Keratinocyte (primary cell): Measurements from ENCODE around the gene USP17L15. TPM values are rescaled to one million over a fixed set of nuclear protein-coding genes. Genes with fewer than 3 reads are reported as not detected.
"Not testable (repeated sequence)": the region's sequence is repeated elsewhere in the genome, so short reads cannot be mapped to it uniquely, and the experiment has no call there.

Experiments
- DNase-seq: peaks from one replicate; pipeline ENCODE4 v3.0.0-alpha.2; 2011; ENCODE audit warnings: low read depth, missing footprints, low spot score
- FAIRE-seq: peaks from 2 replicates; lab custom pipeline; 2011; peaks lifted over from hg19 to GRCh38; lab: Jason Lieb, UNC
- H2AFZ ChIP-seq: 2 replicates; pipeline ENCODE4 v1.6.0; 2012; ENCODE audit warnings: low read length, control low read depth, inconsistent platforms; ENCODE audit not compliant: control insufficient read depth
- H3K27ac ChIP-seq: 2 replicates; pipeline ENCODE4 v1.5.1; 2011; ENCODE audit warnings: low read length; ENCODE audit not compliant: control insufficient read depth, insufficient read depth
- H3K27me3 ChIP-seq: 3 replicates; pipeline ENCODE4 v1.6.0; 2011; ENCODE audit warnings: low read length; ENCODE audit not compliant: control insufficient read depth, insufficient read depth; ENCODE audit errors: extremely low read depth
- H3K36me3 ChIP-seq, 2 experiments: 2 replicates in 1 of 2; 3 replicates in 1 of 2; pipeline ENCODE4 v1.5.1; 2011; ENCODE audit warnings: low read length in 2 of 2, mild to moderate bottlenecking in 1 of 2; ENCODE audit not compliant: control insufficient read depth in 2 of 2, insufficient read depth in 2 of 2; ENCODE audit errors: extremely low read depth in 1 of 2
- H3K4me1 ChIP-seq: 3 replicates; pipeline ENCODE4 v1.5.1; 2011; ENCODE audit warnings: low read length; ENCODE audit not compliant: control insufficient read depth, insufficient read depth; ENCODE audit errors: extremely low read depth
- H3K4me2 ChIP-seq: 3 replicates; pipeline ENCODE4 v1.6.0; 2011; ENCODE audit warnings: low read depth, low read length; ENCODE audit not compliant: control insufficient read depth, insufficient read depth; ENCODE audit errors: extremely low read depth
- H3K4me3 ChIP-seq, 3 experiments: fragments of 200-600 bp in 1 of 3; sonication (generic) in 1 of 3; 2 replicates in 2 of 3; 3 replicates in 1 of 3; pipeline ENCODE4 v1.5.1; 2011 to 2016; ENCODE audit warnings: low read length in 3 of 3, mild to moderate bottlenecking in 3 of 3, control low read depth in 2 of 3, inconsistent platforms in 1 of 3, low read depth in 1 of 3, mixed read lengths in 1 of 3, mixed run types in 1 of 3, moderate library complexity in 1 of 3; ENCODE audit not compliant: control insufficient read depth in 2 of 3, insufficient read depth in 2 of 3; ENCODE audit errors: extremely low read depth in 1 of 3
- H3K79me2 ChIP-seq: 2 replicates; pipeline ENCODE4 v1.6.0; 2012; ENCODE audit warnings: low read length; ENCODE audit not compliant: control insufficient read depth, insufficient read depth
- H3K9ac ChIP-seq: 3 replicates; pipeline ENCODE4 v1.6.0; 2011; ENCODE audit warnings: low read length; ENCODE audit not compliant: control insufficient read depth, insufficient read depth; ENCODE audit errors: extremely low read depth
- H3K9me1 ChIP-seq: 3 replicates; pipeline ENCODE4 v1.6.0; 2011; ENCODE audit warnings: low read length; ENCODE audit not compliant: control insufficient read depth, insufficient read depth; ENCODE audit errors: extremely low read depth
- H3K9me3 ChIP-seq: 2 replicates; pipeline ENCODE4 v1.5.1; 2012; ENCODE audit warnings: low read depth, low read length; ENCODE audit not compliant: control insufficient read depth
- H4K20me1 ChIP-seq: 3 replicates; pipeline ENCODE4 v1.6.0; 2011; ENCODE audit warnings: low read length; ENCODE audit not compliant: control insufficient read depth, insufficient read depth; ENCODE audit errors: extremely low read depth
- dilution Hi-C: fragments of 300-500 bp; cut with MboI; formaldehyde crosslinking; loops from one replicate; pipeline ENCODE4 v1.7.0; 2020; ENCODE audit warnings: low sequenced_read_pairs; ENCODE audit not compliant: extremely low pct_ligation_motif_present
- polyA plus RNA-seq, 5 experiments: library from polyadenylated mRNA; depleted of rRNA in 3 of 5; stranded (reverse) in 3 of 5; stranded (forward) in 1 of 5; unstranded in 1 of 5; fragments of >200 nt; gene quantifications; 1 replicate in 1 of 5; 2 replicates in 3 of 5; 3 replicates in 1 of 5; pipeline versions ENCODE4 v1.2.1 to v1.2.3, GENCODE V29; 2011 to 2012; ENCODE audit warnings: missing spikeins in 2 of 5, low read depth in 1 of 5, low replicate concordance in 1 of 5

USP17L15 gene
- polyA plus RNA-seq, 1 donor (not counting 4 experiments of a cell fraction or from before 2014, with no cell fraction given) = not detected

GRCh38 chr4:9271719-9272118 is 37.5 kb downstream of the USP17L15 start:
- dilution Hi-C loops, H3K4me1 ChIP-seq, H3K36me3 ChIP-seq, H3K27ac ChIP-seq, H3K27me3 ChIP-seq, H3K4me3 ChIP-seq, H2AFZ ChIP-seq, H3K9ac ChIP-seq, H3K79me2 ChIP-seq, H3K9me3 ChIP-seq, H4K20me1 ChIP-seq, DNase-seq, FAIRE-seq, H3K9me1 ChIP-seq, H3K4me2 ChIP-seq: not testable (repeated sequence)

Other genes with a start within 250 kb of the USP17L15 start
- not detected in 3 replicates for gene FAM90A26, start 64.0 kb upstream of the USP17L15 start, polyA plus RNA-seq
- gene USP17L10, start 23.7 kb upstream of the USP17L15 start, polyA plus RNA-seq = not detected in 3 replicates
- not detected in 3 replicates for gene USP17L11, start 19.0 kb upstream of the USP17L15 start, polyA plus RNA-seq
- not detected in 3 replicates for gene USP17L12, start 14.2 kb upstream of the USP17L15 start, polyA plus RNA-seq
- not detected in 3 replicates for gene USP17L13, start 9.5 kb upstream of the USP17L15 start, polyA plus RNA-seq
- not detected in 3 replicates for gene USP17L17, start 9.5 kb downstream of the USP17L15 start, polyA plus RNA-seq
- not detected in 3 replicates for gene USP17L18, start 14.2 kb downstream of the USP17L15 start, polyA plus RNA-seq
- not detected in 3 replicates for gene USP17L19, start 19.0 kb downstream of the USP17L15 start, polyA plus RNA-seq
- gene USP17L20, start 23.7 kb downstream of the USP17L15 start, polyA plus RNA-seq = not detected in 3 replicates
- not detected in 3 replicates for gene USP17L21, start 28.5 kb downstream of the USP17L15 start, polyA plus RNA-seq
- not detected in 3 replicates for gene USP17L22, start 33.2 kb downstream of the USP17L15 start, polyA plus RNA-seq
- not detected in 3 replicates for gene USP17L24, start 90.8 kb downstream of the USP17L15 start, polyA plus RNA-seq
- not detected in 3 replicates for gene USP17L25, start 95.5 kb downstream of the USP17L15 start, polyA plus RNA-seq
- not detected in 3 replicates for gene USP17L26, start 100.3 kb downstream of the USP17L15 start, polyA plus RNA-seq
- not detected in 3 replicates for gene USP17L5, start 105.0 kb downstream of the USP17L15 start, polyA plus RNA-seq
- gene USP17L27, start 109.8 kb downstream of the USP17L15 start, polyA plus RNA-seq = not detected in 3 replicates
- not detected in 3 replicates for gene USP17L28, start 114.5 kb downstream of the USP17L15 start, polyA plus RNA-seq
- gene USP17L29, start 119.3 kb downstream of the USP17L15 start, polyA plus RNA-seq = not detected in 3 replicates
- not detected in 3 replicates for gene USP17L30, start 128.7 kb downstream of the USP17L15 start, polyA plus RNA-seq
- not detected in 3 replicates for gene DEFB131A, start 210.0 kb downstream of the USP17L15 start, polyA plus RNA-seq